DOHH2 (cell line): Measurements from ENCODE around the gene SF3B6.

ENCODE experiments used
- H3F3A ChIP-seq: fragments of 200-600 bp; sonication (generic), shearing (Covaris generic); 2 replicates; pipeline ENCODE4 v1.6.0; 2016; ENCODE audit warnings: antibody characterized with exemption, mild to moderate bottlenecking; ENCODE audit not compliant: control insufficient read depth, insufficient read depth
- H3K27ac ChIP-seq: fragments of 200-600 bp; sonication (generic); 2 replicates; pipeline ENCODE4 v1.5.1; 2014; ENCODE audit warnings: low read depth, mild to moderate bottlenecking, low read length, moderate library complexity
- H3K27me3 ChIP-seq: fragments of 200-600 bp; sonication (generic); 2 replicates; pipeline ENCODE4 v1.6.1; 2014; ENCODE audit warnings: mild to moderate bottlenecking, low read length, mixed read lengths; ENCODE audit not compliant: control insufficient read depth
- H3K36me3 ChIP-seq: fragments of 200-600 bp; sonication (generic); 2 replicates; pipeline ENCODE4 v1.6.1; 2014; ENCODE audit warnings: mild to moderate bottlenecking, low read length, moderate library complexity, mixed read lengths; ENCODE audit not compliant: control insufficient read depth
- H3K4me1 ChIP-seq: fragments of 200-600 bp; sonication (generic); 2 replicates; pipeline ENCODE4 v1.6.1; 2014; ENCODE audit warnings: mild to moderate bottlenecking, low read length, mixed read lengths; ENCODE audit not compliant: control insufficient read depth
- H3K4me2 ChIP-seq: fragments of 200-600 bp; sonication (generic); 2 replicates; pipeline ENCODE4 v1.6.0; 2014; ENCODE audit warnings: mild to moderate bottlenecking, low read length, moderate library complexity
- H3K4me3 ChIP-seq: fragments of 200-600 bp; sonication (generic); 2 replicates; pipeline ENCODE4 v1.5.1; 2014; ENCODE audit warnings: mild to moderate bottlenecking, low read length, mixed read lengths
- H3K79me2 ChIP-seq: fragments of 200-600 bp; sonication (generic); 2 replicates; pipeline ENCODE4 v1.6.1; 2014; ENCODE audit warnings: mild to moderate bottlenecking, low read length, mixed read lengths; ENCODE audit not compliant: control insufficient read depth
- H3K9me2 ChIP-seq: fragments of 200-600 bp; sonication (generic); replicated peaks from 2 replicates; pipeline ENCODE4 v1.6.1; 2014; ENCODE audit warnings: mild to moderate bottlenecking, low read length, mixed read lengths; ENCODE audit not compliant: control insufficient read depth
- H3K9me3 ChIP-seq: fragments of 200-600 bp; sonication (generic); 2 replicates; pipeline ENCODE4 v1.6.1; 2014; ENCODE audit warnings: antibody characterized with exemption, low read length, mixed read lengths; ENCODE audit not compliant: control insufficient read depth, insufficient read depth
- H4K20me1 ChIP-seq: fragments of 200-600 bp; sonication (generic); 2 replicates; pipeline ENCODE4 v1.6.0; 2014; ENCODE audit warnings: low read depth, mild to moderate bottlenecking, antibody characterized with exemption, low read length, moderate library complexity; ENCODE audit not compliant: control insufficient read depth, insufficient read depth
- EZH2phosphoT487 ChIP-seq: fragments of 200-600 bp; sonication (generic); IDR thresholded peaks from 2 replicates; pipeline ENCODE4 v1.6.1; 2017; ENCODE audit warnings: borderline replicate concordance, mild to moderate bottlenecking, antibody characterized with exemption, low read length, moderate library complexity, mixed read lengths
- TF ChIP-seq, protein P1 (sequence below): fragments of 200-600 bp; sonication (generic); IDR thresholded peaks from one replicate; pipeline ENCODE4 v1.5.1; 2014; ENCODE audit warnings: antibody characterized with exemption, mild to moderate bottlenecking, low read depth, low read length; ENCODE audit not compliant: poor library complexity, severe bottlenecking

The SF3B6 gene

DNA sequence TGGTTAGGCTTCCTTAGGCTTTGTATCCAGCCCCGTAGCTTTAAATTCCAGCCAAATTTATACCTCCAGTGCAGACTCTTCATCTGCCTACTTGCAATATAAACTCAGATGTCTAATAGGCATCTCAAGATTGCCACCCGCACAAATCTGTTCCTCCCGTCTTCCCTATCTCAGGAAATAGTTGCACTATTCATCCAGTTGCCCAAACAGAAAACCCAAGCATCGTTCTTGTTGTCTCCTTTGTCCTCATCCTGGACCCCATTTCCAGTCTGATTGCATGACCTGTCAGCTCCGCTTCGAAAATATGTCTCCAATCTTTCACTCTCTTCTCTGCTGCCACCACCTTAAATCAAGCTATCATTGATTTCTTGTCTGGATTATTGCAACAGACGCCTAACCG, 24.3 kb downstream of the SF3B6 start:
- Histone ChIP-seq H3K4me1 (peaks cover 23% of the 10 kb centered on the region), H3K27ac (no peak overlapping the region)

DNA sequence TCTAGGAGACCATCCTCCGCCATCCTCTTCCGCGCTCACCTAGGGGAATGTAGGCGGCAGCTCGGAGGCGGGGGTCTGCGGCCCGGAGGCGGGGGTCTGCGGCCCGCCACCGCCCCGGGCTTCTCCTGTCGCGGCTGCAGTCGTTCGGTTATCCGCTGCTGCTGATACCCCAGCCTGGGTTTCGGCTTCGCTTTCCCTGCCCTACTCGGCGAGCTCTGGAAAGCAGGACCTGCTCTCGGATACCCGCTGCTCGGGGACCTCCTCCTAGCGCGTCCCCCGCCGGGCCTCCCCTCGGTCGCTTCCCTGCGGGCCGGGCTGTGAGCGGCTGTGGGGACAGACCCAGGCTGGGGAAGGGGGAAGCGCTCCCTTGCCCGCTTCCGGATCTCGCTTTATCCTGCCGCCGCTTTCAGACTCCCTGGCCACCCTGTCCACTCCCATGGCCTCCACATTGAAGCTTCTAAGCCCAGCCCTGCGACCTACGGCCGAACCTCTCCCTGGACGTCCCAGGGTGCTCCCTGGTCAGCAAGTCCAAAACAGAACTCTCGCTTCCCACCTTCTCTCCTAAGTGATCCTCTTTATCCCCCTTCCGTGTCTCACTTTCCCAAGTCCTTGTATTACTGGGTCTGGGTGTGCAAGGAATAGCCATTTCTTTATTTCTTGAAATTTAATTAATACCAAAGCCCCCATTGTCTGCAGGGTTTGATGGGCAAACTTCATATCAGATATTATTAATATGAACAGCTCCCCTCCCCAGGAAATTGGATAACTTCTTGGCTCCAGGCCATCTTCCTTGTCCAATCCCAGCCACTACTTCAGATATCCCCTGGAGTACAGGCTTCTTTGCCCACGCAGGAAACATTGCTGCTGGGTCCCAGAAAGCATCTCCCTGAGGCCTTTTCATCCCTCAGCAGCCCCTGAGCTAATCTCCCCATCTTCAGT, 25.8 kb downstream of the SF3B6 start:
- H3K4me2 ChIP-seq = peak overlapping the region; percentile 98
- no peaks in the 10 kb centered on the region for H4K20me1 ChIP-seq
- H3K79me2 ChIP-seq = peaks cover 17% of the 10 kb centered on the region
- no peaks in the 10 kb centered on the region; the same call in 1 of the 2 replicates for H3K36me3 ChIP-seq
- H3K4me3 ChIP-seq = peak overlapping the region; percentile 80
- H3K27me3 ChIP-seq = peaks cover 24% of the 10 kb centered on the region
- no peak overlapping the region for H3K27ac ChIP-seq
- H3K4me1 ChIP-seq = peaks cover 33% of the 10 kb centered on the region
- H3K9me3 ChIP-seq = no peaks in the 10 kb centered on the region
- H3F3A ChIP-seq = peaks cover 15% of the 10 kb centered on the region
- no peak for TF ChIP-seq EZH2phosphoT487
- TF ChIP-seq, protein P1, sequence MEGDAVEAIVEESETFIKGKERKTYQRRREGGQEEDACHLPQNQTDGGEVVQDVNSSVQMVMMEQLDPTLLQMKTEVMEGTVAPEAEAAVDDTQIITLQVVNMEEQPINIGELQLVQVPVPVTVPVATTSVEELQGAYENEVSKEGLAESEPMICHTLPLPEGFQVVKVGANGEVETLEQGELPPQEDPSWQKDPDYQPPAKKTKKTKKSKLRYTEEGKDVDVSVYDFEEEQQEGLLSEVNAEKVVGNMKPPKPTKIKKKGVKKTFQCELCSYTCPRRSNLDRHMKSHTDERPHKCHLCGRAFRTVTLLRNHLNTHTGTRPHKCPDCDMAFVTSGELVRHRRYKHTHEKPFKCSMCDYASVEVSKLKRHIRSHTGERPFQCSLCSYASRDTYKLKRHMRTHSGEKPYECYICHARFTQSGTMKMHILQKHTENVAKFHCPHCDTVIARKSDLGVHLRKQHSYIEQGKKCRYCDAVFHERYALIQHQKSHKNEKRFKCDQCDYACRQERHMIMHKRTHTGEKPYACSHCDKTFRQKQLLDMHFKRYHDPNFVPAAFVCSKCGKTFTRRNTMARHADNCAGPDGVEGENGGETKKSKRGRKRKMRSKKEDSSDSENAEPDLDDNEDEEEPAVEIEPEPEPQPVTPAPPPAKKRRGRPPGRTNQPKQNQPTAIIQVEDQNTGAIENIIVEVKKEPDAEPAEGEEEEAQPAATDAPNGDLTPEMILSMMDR = no peak
- no peaks in the 10 kb centered on the region for H3K9me2 ChIP-seq

More for the DNA sequence above, 24.3 kb downstream of the SF3B6 start:
- H3K4me2 ChIP-seq = no peak overlapping the region
- H3K36me3 ChIP-seq = no peaks in the 10 kb centered on the region; the same call in 1 of the 2 replicates
- TF ChIP-seq, protein P1 = no peak
- no peak for TF ChIP-seq EZH2phosphoT487
- no peaks in the 10 kb centered on the region for H4K20me1 ChIP-seq
- H3K27me3 ChIP-seq = peaks cover 24% of the 10 kb centered on the region
- no peaks in the 10 kb centered on the region for H3K9me2 ChIP-seq
- H3K4me3 ChIP-seq = no peak overlapping the region
- no peaks in the 10 kb centered on the region for H3K9me3 ChIP-seq
- peaks cover 3% of the 10 kb centered on the region for H3K79me2 ChIP-seq
- H3F3A ChIP-seq = peaks cover 15% of the 10 kb centered on the region

DNA sequence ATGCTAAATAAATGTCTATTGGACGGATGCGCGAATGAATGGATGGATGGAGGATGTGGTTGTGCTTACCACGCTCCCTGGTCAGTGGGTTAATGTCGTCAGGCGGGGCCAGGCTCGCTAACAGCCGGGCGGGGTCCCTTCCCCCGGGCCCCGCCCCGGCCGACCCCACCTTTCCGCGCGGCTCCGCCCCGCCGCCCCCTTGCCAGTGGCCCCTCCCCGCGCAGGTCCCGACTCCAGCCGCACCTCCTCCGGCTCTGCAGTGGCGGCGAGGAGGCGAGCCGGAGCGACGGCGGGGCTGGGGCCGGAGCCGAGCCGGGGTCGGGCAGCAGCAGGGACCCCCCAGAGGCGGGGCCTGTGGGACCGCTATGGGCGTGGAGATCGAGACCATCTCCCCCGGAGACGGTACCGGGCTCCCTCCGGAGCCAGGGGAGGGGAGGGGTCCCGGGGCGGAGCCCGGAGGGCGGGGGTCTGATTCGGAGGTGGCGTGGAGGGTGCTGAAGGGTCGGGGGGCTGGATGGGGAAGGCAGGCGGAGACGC, 26.6 kb downstream of the SF3B6 start, which contains the start of gene FKBP1B:
Gene FKBP1B, plus strand, starts transcription at position 257 of the 537 bp plus-strand sequence. Its CDS starts 109 bp downstream, at position 366.
- peaks cover 24% of the 10 kb centered on the region for H3K79me2 ChIP-seq
- H3K36me3 ChIP-seq = no peaks in the 10 kb centered on the region; the same call in 1 of the 2 replicates
- H3K9me3 ChIP-seq = no peaks in the 10 kb centered on the region
- H4K20me1 ChIP-seq = no peaks in the 10 kb centered on the region
- peaks cover 36% of the 10 kb centered on the region for H3K4me1 ChIP-seq
- H3K27ac ChIP-seq = no peak within 1 kb of the TSS
- TF ChIP-seq, protein P1 = no peak
- no peak for TF ChIP-seq EZH2phosphoT487
- peak within 1 kb of the TSS; percentile 98 for H3K4me2 ChIP-seq
- no peaks in the 10 kb centered on the region for H3K9me2 ChIP-seq
- H3K27me3 ChIP-seq = peaks cover 24% of the 10 kb centered on the region
- H3F3A ChIP-seq = peaks cover 15% of the 10 kb centered on the region
- H3K4me3 ChIP-seq = peak within 1 kb of the TSS; percentile 80
